Uterus (tissue), 4 donors: ENCODE measurements around the gene TSFM. TPM values are rescaled to one million over a fixed set of nuclear protein-coding genes. Genes with fewer than 3 reads are reported as not detected.

Experiments used
- DNase-seq, 2 donors: peaks; one replicate each; pipeline ENCODE4 v3.0.0-alpha.2; 2019 to 2020
- H3K27ac ChIP-seq, 2 donors: fragments of 200-600 bp; sonication (generic); 1 replicate in 1 of 2; 2 replicates in 1 of 2; pipeline ENCODE4 v1.5.1; 2016 to 2018
- H3K27me3 ChIP-seq, 2 donors: fragments of 200-600 bp; sonication (generic); one replicate each; pipeline ENCODE4 v1.5.1; 2018 to 2019; ENCODE audit warnings: control low read depth in 1 of 2
- H3K36me3 ChIP-seq, 2 donors: fragments of 200-600 bp; sonication (generic); one replicate each; pipeline ENCODE4 v1.5.1; 2019; ENCODE audit warnings: control low read depth in 1 of 2
- H3K4me1 ChIP-seq, 2 donors: fragments of 200-600 bp; sonication (generic); one replicate each; pipeline ENCODE4 v1.5.1; 2018 to 2019; ENCODE audit warnings: control low read depth in 1 of 2
- H3K4me3 ChIP-seq, 2 donors: fragments of 200-600 bp; sonication (generic); 1 replicate in 1 of 2; 2 replicates in 1 of 2; pipeline ENCODE4 v1.5.1; 2018 to 2019; ENCODE audit warnings: mild to moderate bottlenecking in 1 of 2
- H3K9me3 ChIP-seq, 2 donors: fragments of 200-600 bp; sonication (generic); one replicate each; pipeline ENCODE4 v1.5.1; 2019; ENCODE audit warnings: control low read depth in 1 of 2
- CTCF ChIP-seq, 4 experiments: fragments of 200-600 bp in 2 of 4; fragments of 450-650 bp in 2 of 4; sonication (generic) in 2 of 4; IDR thresholded peaks; one replicate each; pipeline ENCODE4 v1.5.1; 2016 to 2019; ENCODE audit warnings: antibody characterized with exemption in 4 of 4, mild to moderate bottlenecking in 2 of 4, moderate library complexity in 1 of 4
- POLR2A ChIP-seq, 2 donors: fragments of 450-650 bp; IDR thresholded peaks; one replicate each; pipeline ENCODE4 v1.6.1; 2016; ENCODE audit warnings: antibody characterized with exemption in 2 of 2, mild to moderate bottlenecking in 1 of 2, moderate library complexity in 1 of 2
- intact Hi-C: fragments of 100-400 bp; cut with DNase I; formaldehyde crosslinking; loops from one replicate; pipeline ENCODE4 v1.15.1; 2023; ENCODE audit warnings: low total_unique reads
- total RNA-seq, 4 donors: library from RNA; depleted of rRNA in 3 of 4; stranded (reverse); fragments of >200 nt in 3 of 4; gene quantifications; one replicate each; pipeline versions ENCODE4 v1.1.0 to v1.2.4, GENCODE V29; 2014 to 2023
- donor health status: DM: yes; HTN: yes; CAD: no.

TSFM gene
- total RNA-seq, 4 donors from 2014 or later = 8.2 to 22.3 (median 16.7) TPM

- peaks cover 11 to 42% of the 10 kb centered on the region in 2 donors for H3K4me1 ChIP-seq
- intact Hi-C loops = loop anchor here (5.0 kb wide), 1 partner anchor 55 kb away; no protein-coding TSS in a partner anchor
Observed at GRCh38 chr12:57842342-57843294, 60.0 kb downstream of the TSFM start.

GRCh38 chr12:57844709-57845477 is 62.3 kb downstream of the TSFM start:
- peak; percentile 84 to 86 for DNase-seq
- intact Hi-C loops = loop anchor here (5.0 kb wide), 1 partner anchor 52 kb away; no protein-coding TSS in a partner anchor
- Histone ChIP-seq H3K36me3 (no peaks in the 10 kb centered on the region), H3K4me1 (peaks cover 5 to 21% of the 10 kb centered on the region in 2 donors), H3K4me3 (peak overlapping the region; percentile 77 to 98), H3K27me3 (no peaks in the 10 kb centered on the region), H3K9me3 (no peaks in the 10 kb centered on the region), H3K27ac (peak overlapping the region; percentile 96 to 100)
- TF ChIP-seq POLR2A (IDR thresholded peaks at IDR 0.05) (peak in 1 of 2 donors; percentile 40), CTCF (IDR thresholded peaks at IDR 0.05) (no peak)

More at GRCh38 chr12:57842342-57843294, 60.0 kb downstream of the TSFM start:
- no peaks in the 10 kb centered on the region for H3K9me3 ChIP-seq
- DNase-seq = no peak
- peak overlapping the region; percentile 96 to 100 for H3K27ac ChIP-seq
- H3K27me3 ChIP-seq = no peaks in the 10 kb centered on the region
- H3K36me3 ChIP-seq = no peaks in the 10 kb centered on the region
- TF ChIP-seq POLR2A (IDR thresholded peaks at IDR 0.05) (no peak), CTCF (IDR thresholded peaks at IDR 0.05) (no peak)
- H3K4me3 ChIP-seq = peak overlapping the region; percentile 13 to 98

- Histone ChIP-seq H3K9me3 (no peaks in the 10 kb centered on the region), H3K4me3 (peak overlapping the region; percentile 77 to 98), H3K27me3 (no peaks in the 10 kb centered on the region), H3K4me1 (peaks cover 2 to 18% of the 10 kb centered on the region in 2 donors), H3K27ac (peak overlapping the region; percentile 96 to 100), H3K36me3 (no peaks in the 10 kb centered on the region)
- TF ChIP-seq CTCF (IDR thresholded peaks at IDR 0.05) (no peak), POLR2A (IDR thresholded peaks at IDR 0.05) (peak in 1 of 2 donors; percentile 8)
- intact Hi-C loops = no loop called here
- DNase-seq = peak; percentile 71 to 73
Observed at GRCh38 chr12:57845478-57846284, 63.1 kb downstream of the TSFM start.

GRCh38 chr12:57846285-57846576 is 63.6 kb downstream of the TSFM start:
- Histone ChIP-seq H3K4me1 (peaks cover 0 to 16% of the 10 kb centered on the region in 2 donors), H3K9me3 (no peaks in the 10 kb centered on the region), H3K27ac (peak overlapping the region; percentile 96 to 100), H3K27me3 (no peaks in the 10 kb centered on the region), H3K4me3 (peak overlapping the region; percentile 77 to 98), H3K36me3 (no peaks in the 10 kb centered on the region)
- intact Hi-C loops = no loop called here
- no peak for TF ChIP-seq CTCF (IDR thresholded peaks at IDR 0.05)
- TF ChIP-seq POLR2A (IDR thresholded peaks at IDR 0.05) = no peak
- DNase-seq = no peak
